Hippocampal formation (tissue), 2 donors: ENCODE data around the gene MTRR.

Source experiments
- DNase-seq, 2 donors: peaks; one replicate each; lab custom pipeline; 2025; lab: John Stamatoyannopoulos, UW

Gene MTRR

GRCh38 chr5:7868773-7869473 lies at the start of gene MTRR, which contains the start of gene FASTKD3:
TSS of gene MTRR (plus strand) at chr5:7869148. CDS start at chr5:7870795, 1,647 bp downstream.
TSS of gene FASTKD3 (minus strand) at chr5:7869031. CDS start at chr5:7868083, 948 bp downstream.
- peak; percentile 88 to 90 for DNase-seq

- DNase-seq = no peak
These were observed 46.5 kb upstream of the MTRR start for GRCh38 chr5:7822449-7822848.

GRCh38 chr5:7823594-7823993 lies 45.4 kb upstream of the MTRR start:
- DNase-seq = no peak

GRCh38 chr5:7824995-7825394 lies 44.0 kb upstream of the MTRR start:
- DNase-seq = no peak

GRCh38 chr5:7825630-7826029 lies 43.3 kb upstream of the MTRR start:
- no peak for DNase-seq

GRCh38 chr5:7827610-7828009 lies 41.3 kb upstream of the MTRR start:
- peak in 1 of 2 donors; percentile 52 for DNase-seq

- no peak for DNase-seq
These were observed 40.7 kb upstream of the MTRR start for GRCh38 chr5:7828269-7828668.

- no peak for DNase-seq
These were observed 34.0 kb upstream of the MTRR start for GRCh38 chr5:7834982-7835381.

GRCh38 chr5:7837403-7837802 lies 31.5 kb upstream of the MTRR start:
- no peak for DNase-seq

- DNase-seq = no peak
These were observed 26.4 kb upstream of the MTRR start for GRCh38 chr5:7842531-7842930.

GRCh38 chr5:7844901-7845300 lies 24.0 kb upstream of the MTRR start:
- no peak for DNase-seq

GRCh38 chr5:7845557-7845956 lies 23.4 kb upstream of the MTRR start:
- DNase-seq = no peak

GRCh38 chr5:7846327-7846726 lies 22.6 kb upstream of the MTRR start:
- no peak for DNase-seq

GRCh38 chr5:7848296-7848695 lies 20.7 kb upstream of the MTRR start:
- no peak for DNase-seq

- DNase-seq = peak in 1 of 2 donors; percentile 18
These were observed 19.1 kb upstream of the MTRR start for GRCh38 chr5:7849681-7850394.

GRCh38 chr5:7850395-7851239 lies 18.3 kb upstream of the MTRR start, which contains the start of gene CFAP90:
TSS of gene CFAP90 (minus strand) at chr5:7851133. CDS start at chr5:7851021, 112 bp downstream.
- DNase-seq = no peak

- DNase-seq = no peak
These were observed 17.7 kb upstream of the MTRR start for GRCh38 chr5:7851240-7851592.

- DNase-seq = no peak
These were observed 17.2 kb upstream of the MTRR start for GRCh38 chr5:7851617-7852289.

- no peak for DNase-seq
These were observed 16.4 kb upstream of the MTRR start for GRCh38 chr5:7852542-7852941.

GRCh38 chr5:7852988-7853387 lies 16.0 kb upstream of the MTRR start:
- DNase-seq = no peak

- DNase-seq = no peak
These were observed 13.3 kb upstream of the MTRR start for GRCh38 chr5:7855611-7856010.

GRCh38 chr5:7856855-7857254 lies 12.1 kb upstream of the MTRR start:
- DNase-seq = peak; percentile 53 to 78
